Measurements from ENCODE around the gene DNAAF1. TPM values are rescaled to one million over a fixed set of nuclear protein-coding genes. Genes with fewer than 3 reads are reported as not detected.

DNAAF1 gene
- total RNA-seq, 4 donors from 2014 or later = 0.44 to 0.85 TPM; not detected in 2

DNA sequence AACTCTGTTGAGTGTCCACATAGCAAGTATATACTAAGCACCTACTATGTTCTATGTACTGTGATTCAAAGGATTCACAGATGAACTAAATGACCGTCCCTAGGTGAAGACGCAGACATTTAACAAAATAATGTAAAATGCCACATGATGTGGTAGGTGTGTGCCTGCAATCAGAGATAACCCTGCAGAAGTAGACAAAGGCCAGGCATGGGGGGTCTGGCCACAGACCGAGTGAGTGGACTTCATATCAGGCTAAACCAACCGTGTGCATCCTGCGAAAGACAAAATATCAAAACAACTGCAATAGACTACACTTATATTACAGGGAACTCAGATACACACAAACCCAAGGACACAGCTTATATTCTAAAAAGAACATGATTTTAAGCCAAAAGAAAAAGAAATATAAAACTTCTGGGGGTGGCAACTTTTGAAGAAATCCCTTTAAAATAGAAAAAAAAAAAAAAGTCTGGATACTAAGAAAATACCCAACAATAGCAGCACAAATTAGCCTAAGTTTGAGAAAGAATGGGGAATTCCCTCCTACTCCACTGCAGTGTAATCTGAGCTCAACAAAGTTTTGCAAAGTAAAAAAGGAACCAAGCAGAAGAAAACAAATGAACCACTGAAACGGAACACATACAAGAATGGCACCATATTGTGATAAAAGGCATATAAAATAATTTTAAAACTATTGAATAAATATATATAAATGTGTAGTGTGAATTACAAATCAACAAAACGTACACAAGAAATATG is 12.4 kb upstream of the DNAAF1 start:
- TF ChIP-seq CTCF (IDR thresholded peaks at IDR 0.05; ENCODE audit: low read depth) = no peak

DNA sequence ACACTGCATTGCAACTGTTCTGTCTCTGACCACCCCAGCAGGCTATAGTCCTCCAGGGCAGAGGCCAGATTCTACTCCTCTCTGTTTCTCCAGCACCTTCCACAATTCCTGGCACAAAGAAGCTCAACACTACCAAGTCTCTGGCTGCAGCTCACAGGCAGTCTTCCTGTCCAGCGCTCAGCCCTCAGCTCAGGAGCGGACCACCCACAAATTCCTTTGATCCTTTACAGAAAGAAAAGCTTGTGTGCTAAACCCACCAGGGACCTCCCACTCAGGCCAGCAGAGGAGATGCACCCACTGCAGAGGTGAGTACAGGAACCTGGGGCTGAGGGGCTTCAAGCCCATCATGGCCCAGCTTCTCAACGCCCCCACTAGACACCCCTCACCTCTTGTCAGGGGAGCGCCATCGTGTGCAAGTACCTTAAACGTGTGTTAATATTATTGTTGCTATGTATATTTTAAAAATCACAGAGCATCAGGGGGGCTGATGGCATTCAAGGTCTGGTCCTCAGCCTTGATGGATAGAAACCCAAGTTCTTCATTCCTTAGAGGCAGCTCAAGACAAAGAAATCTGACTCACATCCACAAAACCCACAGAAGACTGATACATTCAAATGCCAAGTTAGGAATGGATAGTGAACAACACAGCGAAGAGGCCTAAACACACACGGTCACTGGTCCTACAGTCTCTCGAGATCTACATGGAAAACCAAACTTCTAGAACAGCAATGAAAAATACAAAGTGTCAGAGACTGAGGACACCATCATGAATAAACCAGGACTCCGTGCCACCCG is 8.6 kb upstream of the DNAAF1 start:
- no peak for TF ChIP-seq CTCF (IDR thresholded peaks at IDR 0.05; ENCODE audit: low read depth)

- TF ChIP-seq CTCF (IDR thresholded peaks at IDR 0.05; ENCODE audit: low read depth) = no peak
Measured at GRCh38 chr16:84137287-84137686, 7.8 kb upstream of the DNAAF1 start.

GRCh38 chr16:84137769-84138357 is 7.2 kb upstream of the DNAAF1 start:
- TF ChIP-seq CTCF (IDR thresholded peaks at IDR 0.05; ENCODE audit: low read depth) = no peak

DNA sequence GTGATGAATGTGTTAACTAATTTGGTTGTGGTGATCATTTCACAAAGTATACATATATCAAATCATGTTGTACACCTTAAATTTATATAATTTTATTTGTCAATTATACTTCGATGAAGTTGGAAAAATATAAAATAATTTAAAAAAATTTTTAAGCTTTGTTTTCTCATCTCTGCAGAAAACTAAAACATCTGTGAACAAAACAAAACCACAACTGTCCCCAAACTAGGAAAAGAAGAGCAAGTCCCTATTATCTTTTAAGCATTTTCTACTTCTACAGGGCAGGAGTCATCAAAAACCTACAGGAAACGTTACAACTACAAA is 6.6 kb upstream of the DNAAF1 start:
- TF ChIP-seq CTCF (IDR thresholded peaks at IDR 0.05; ENCODE audit: low read depth) = no peak

- TF ChIP-seq CTCF (IDR thresholded peaks at IDR 0.05; ENCODE audit: low read depth) = no peak
Measured at GRCh38 chr16:84138824-84139627, 6.1 kb upstream of the DNAAF1 start.

All from subcutaneous adipose tissue (tissue), 4 donors.